HL-60 (cell line): ENCODE results near the gene KBTBD12.

Source experiments
- GABPA ChIP-seq: IDR thresholded peaks from 2 replicates; pipeline ENCODE4 v1.6.1; 2012; ENCODE audit warnings: low read depth
- TF ChIP-seq, protein P1 (sequence below): IDR thresholded peaks from one replicate; pipeline ENCODE4 v1.5.1; 2011; ENCODE audit warnings: low read length, control low read depth, inconsistent platforms; ENCODE audit not compliant: insufficient read depth
- TF ChIP-seq, protein P2 (sequence below): IDR thresholded peaks from 2 replicates; pipeline ENCODE4 v1.6.1; 2012; ENCODE audit warnings: low read depth; ENCODE audit not compliant: insufficient replicate concordance

DNA sequence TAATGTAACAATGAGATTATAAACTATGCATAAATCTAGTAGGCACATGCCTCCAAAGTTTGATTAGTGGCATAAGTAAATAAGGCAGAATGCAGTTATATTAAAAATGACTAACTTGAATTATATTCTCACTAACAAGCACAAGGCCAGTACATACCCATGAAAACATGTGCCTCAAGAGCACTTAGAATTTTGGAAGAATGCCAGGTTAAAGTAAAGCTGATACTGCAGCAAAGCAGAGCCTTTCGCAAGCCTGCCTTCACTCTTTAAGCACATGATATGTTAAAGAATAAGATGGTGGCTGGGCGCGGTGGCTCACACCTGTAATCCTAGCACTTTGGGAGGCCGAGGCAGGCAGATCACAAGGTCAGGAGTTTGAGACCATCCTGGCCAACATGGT lies 49.0 kb downstream of the KBTBD12 start:
- TF ChIP-seq, protein P1, sequence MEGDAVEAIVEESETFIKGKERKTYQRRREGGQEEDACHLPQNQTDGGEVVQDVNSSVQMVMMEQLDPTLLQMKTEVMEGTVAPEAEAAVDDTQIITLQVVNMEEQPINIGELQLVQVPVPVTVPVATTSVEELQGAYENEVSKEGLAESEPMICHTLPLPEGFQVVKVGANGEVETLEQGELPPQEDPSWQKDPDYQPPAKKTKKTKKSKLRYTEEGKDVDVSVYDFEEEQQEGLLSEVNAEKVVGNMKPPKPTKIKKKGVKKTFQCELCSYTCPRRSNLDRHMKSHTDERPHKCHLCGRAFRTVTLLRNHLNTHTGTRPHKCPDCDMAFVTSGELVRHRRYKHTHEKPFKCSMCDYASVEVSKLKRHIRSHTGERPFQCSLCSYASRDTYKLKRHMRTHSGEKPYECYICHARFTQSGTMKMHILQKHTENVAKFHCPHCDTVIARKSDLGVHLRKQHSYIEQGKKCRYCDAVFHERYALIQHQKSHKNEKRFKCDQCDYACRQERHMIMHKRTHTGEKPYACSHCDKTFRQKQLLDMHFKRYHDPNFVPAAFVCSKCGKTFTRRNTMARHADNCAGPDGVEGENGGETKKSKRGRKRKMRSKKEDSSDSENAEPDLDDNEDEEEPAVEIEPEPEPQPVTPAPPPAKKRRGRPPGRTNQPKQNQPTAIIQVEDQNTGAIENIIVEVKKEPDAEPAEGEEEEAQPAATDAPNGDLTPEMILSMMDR = no peak
- TF ChIP-seq, protein P2, sequence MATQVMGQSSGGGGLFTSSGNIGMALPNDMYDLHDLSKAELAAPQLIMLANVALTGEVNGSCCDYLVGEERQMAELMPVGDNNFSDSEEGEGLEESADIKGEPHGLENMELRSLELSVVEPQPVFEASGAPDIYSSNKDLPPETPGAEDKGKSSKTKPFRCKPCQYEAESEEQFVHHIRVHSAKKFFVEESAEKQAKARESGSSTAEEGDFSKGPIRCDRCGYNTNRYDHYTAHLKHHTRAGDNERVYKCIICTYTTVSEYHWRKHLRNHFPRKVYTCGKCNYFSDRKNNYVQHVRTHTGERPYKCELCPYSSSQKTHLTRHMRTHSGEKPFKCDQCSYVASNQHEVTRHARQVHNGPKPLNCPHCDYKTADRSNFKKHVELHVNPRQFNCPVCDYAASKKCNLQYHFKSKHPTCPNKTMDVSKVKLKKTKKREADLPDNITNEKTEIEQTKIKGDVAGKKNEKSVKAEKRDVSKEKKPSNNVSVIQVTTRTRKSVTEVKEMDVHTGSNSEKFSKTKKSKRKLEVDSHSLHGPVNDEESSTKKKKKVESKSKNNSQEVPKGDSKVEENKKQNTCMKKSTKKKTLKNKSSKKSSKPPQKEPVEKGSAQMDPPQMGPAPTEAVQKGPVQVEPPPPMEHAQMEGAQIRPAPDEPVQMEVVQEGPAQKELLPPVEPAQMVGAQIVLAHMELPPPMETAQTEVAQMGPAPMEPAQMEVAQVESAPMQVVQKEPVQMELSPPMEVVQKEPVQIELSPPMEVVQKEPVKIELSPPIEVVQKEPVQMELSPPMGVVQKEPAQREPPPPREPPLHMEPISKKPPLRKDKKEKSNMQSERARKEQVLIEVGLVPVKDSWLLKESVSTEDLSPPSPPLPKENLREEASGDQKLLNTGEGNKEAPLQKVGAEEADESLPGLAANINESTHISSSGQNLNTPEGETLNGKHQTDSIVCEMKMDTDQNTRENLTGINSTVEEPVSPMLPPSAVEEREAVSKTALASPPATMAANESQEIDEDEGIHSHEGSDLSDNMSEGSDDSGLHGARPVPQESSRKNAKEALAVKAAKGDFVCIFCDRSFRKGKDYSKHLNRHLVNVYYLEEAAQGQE = no peak
- no peak for TF ChIP-seq GABPA
